ENCODE results near the gene XXYLT1.

The XXYLT1 gene

DNA sequence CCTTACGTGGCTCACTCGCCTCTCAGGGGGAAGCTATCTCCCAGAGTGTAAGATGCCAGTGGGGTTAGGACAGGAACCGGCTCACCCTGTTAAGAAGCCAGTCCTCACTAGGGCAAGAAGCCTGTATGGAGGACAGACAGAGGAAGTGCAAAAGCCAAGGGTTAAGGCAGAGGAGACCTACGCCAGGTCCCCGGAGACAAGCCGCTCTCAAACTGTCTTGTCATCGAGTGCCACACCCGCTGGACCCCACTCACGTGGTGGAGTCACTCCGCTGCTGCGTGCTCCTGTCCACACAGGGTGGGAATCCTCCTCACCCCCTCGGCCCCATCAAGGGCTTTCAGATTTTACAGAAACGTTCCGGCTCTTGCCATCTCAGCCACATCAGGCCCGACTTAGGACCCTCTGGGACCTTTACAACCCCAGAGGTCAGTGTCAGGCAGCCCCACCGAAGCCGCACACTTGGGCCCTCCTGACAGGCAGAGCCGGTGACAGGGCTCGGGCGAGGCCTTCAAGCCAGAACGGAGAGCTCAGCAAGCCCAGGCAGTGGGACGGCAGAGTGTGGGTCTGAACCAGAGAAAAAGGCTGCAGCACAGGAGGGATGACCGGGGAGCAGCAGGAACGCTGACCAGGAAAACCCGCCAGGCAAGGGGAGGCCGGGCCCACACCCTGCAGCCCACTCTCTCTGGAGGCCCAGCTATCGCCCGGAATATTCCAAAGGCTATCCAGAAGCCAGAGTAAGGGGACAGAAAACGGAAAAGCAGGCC is 61.7 kb downstream of the XXYLT1 start:
- no peak for TF ChIP-seq EZH2phosphoT487 (IDR thresholded peaks at IDR 0.05; ENCODE audit: borderline replicate concordance, low read length)
- TF ChIP-seq, protein P1, sequence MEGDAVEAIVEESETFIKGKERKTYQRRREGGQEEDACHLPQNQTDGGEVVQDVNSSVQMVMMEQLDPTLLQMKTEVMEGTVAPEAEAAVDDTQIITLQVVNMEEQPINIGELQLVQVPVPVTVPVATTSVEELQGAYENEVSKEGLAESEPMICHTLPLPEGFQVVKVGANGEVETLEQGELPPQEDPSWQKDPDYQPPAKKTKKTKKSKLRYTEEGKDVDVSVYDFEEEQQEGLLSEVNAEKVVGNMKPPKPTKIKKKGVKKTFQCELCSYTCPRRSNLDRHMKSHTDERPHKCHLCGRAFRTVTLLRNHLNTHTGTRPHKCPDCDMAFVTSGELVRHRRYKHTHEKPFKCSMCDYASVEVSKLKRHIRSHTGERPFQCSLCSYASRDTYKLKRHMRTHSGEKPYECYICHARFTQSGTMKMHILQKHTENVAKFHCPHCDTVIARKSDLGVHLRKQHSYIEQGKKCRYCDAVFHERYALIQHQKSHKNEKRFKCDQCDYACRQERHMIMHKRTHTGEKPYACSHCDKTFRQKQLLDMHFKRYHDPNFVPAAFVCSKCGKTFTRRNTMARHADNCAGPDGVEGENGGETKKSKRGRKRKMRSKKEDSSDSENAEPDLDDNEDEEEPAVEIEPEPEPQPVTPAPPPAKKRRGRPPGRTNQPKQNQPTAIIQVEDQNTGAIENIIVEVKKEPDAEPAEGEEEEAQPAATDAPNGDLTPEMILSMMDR (IDR thresholded peaks at IDR 0.05; ENCODE audit: low read depth, low read length, poor library complexity, severe bottlenecking) = no peak
- Histone ChIP-seq H3K36me3 (ENCODE audit: control insufficient read depth, low read length) (no peaks in the 10 kb centered on the region), H3K4me3 (ENCODE audit: low read length) (no peak overlapping the region), H3K9me3 (ENCODE audit: control insufficient read depth, insufficient read depth, low read length) (no peaks in the 10 kb centered on the region), H3K4me1 (ENCODE audit: control insufficient read depth, low read length) (peaks cover 12% of the 10 kb centered on the region), H3K27ac (ENCODE audit: low read depth, low read length) (no peak overlapping the region), H3K79me2 (ENCODE audit: control insufficient read depth, low read length) (peaks cover 22% of the 10 kb centered on the region), H3F3A (ENCODE audit: control insufficient read depth, insufficient read depth) (no peaks in the 10 kb centered on the region), H3K9me2 (replicated peaks; ENCODE audit: control insufficient read depth, low read length) (no peaks in the 10 kb centered on the region), H4K20me1 (ENCODE audit: control insufficient read depth, insufficient read depth, low read depth, low read length) (peaks cover 6% of the 10 kb centered on the region; the same call in 1 of the 2 replicates), H3K4me2 (ENCODE audit: low read length) (no peak overlapping the region), H3K27me3 (ENCODE audit: control insufficient read depth, low read length) (no peaks in the 10 kb centered on the region)

- Histone ChIP-seq H3K4me2 (ENCODE audit: low read length) (no peak overlapping the region), H3K4me3 (ENCODE audit: low read length) (no peak overlapping the region), H4K20me1 (ENCODE audit: control insufficient read depth, insufficient read depth, low read depth, low read length) (peaks cover 6% of the 10 kb centered on the region; the same call in 1 of the 2 replicates), H3K79me2 (ENCODE audit: control insufficient read depth, low read length) (peaks cover 18% of the 10 kb centered on the region), H3K27ac (ENCODE audit: low read depth, low read length) (no peak overlapping the region), H3F3A (ENCODE audit: control insufficient read depth, insufficient read depth) (no peaks in the 10 kb centered on the region), H3K4me1 (ENCODE audit: control insufficient read depth, low read length) (peaks cover 12% of the 10 kb centered on the region), H3K36me3 (ENCODE audit: control insufficient read depth, low read length) (no peaks in the 10 kb centered on the region), H3K9me3 (ENCODE audit: control insufficient read depth, insufficient read depth, low read length) (no peaks in the 10 kb centered on the region), H3K9me2 (replicated peaks; ENCODE audit: control insufficient read depth, low read length) (no peaks in the 10 kb centered on the region), H3K27me3 (ENCODE audit: control insufficient read depth, low read length) (no peaks in the 10 kb centered on the region)
- TF ChIP-seq, protein P1 (IDR thresholded peaks at IDR 0.05; ENCODE audit: low read depth, low read length, poor library complexity, severe bottlenecking) = no peak
- no peak for TF ChIP-seq EZH2phosphoT487 (IDR thresholded peaks at IDR 0.05; ENCODE audit: borderline replicate concordance, low read length)
These were observed 62.3 kb downstream of the XXYLT1 start for GRCh38 chr3:195208631-195209030.

- H3K27ac ChIP-seq (ENCODE audit: low read depth, low read length) = no peak overlapping the region
- no peaks in the 10 kb centered on the region for H3K36me3 ChIP-seq (ENCODE audit: control insufficient read depth, low read length)
- no peak overlapping the region for H3K4me2 ChIP-seq (ENCODE audit: low read length)
- peaks cover 18% of the 10 kb centered on the region for H3K79me2 ChIP-seq (ENCODE audit: control insufficient read depth, low read length)
- peaks cover 12% of the 10 kb centered on the region for H3K4me1 ChIP-seq (ENCODE audit: control insufficient read depth, low read length)
- no peak for TF ChIP-seq EZH2phosphoT487 (IDR thresholded peaks at IDR 0.05; ENCODE audit: borderline replicate concordance, low read length)
- TF ChIP-seq, protein P1 (IDR thresholded peaks at IDR 0.05; ENCODE audit: low read depth, low read length, poor library complexity, severe bottlenecking) = no peak
- no peaks in the 10 kb centered on the region for H3K9me3 ChIP-seq (ENCODE audit: control insufficient read depth, insufficient read depth, low read length)
- H3K27me3 ChIP-seq (ENCODE audit: control insufficient read depth, low read length) = no peaks in the 10 kb centered on the region
- no peaks in the 10 kb centered on the region for H3K9me2 ChIP-seq (replicated peaks; ENCODE audit: control insufficient read depth, low read length)
- no peaks in the 10 kb centered on the region for H3F3A ChIP-seq (ENCODE audit: control insufficient read depth, insufficient read depth)
- peaks cover 6% of the 10 kb centered on the region; the same call in 1 of the 2 replicates for H4K20me1 ChIP-seq (ENCODE audit: control insufficient read depth, insufficient read depth, low read depth, low read length)
- no peak overlapping the region for H3K4me3 ChIP-seq (ENCODE audit: low read length)
These were observed 62.8 kb downstream of the XXYLT1 start for GRCh38 chr3:195208183-195208582.

All from DOHH2 (cell line).